ENCODE data around the gene SLC25A42. TPM values are rescaled to one million over a fixed set of nuclear protein-coding genes. Genes with fewer than 3 reads are reported as not detected.
"Not testable (repeated sequence)": the region's sequence is repeated elsewhere in the genome, so short reads cannot be mapped to it uniquely, and the experiment has no call there.

The SLC25A42 gene
- total and polyA plus RNA-seq, 4 donors, result 3.8 to 12.5 (median 9.9) TPM

- H3K4me1 ChIP-seq (ENCODE audit: control insufficient read depth in 1 of 2, insufficient read depth in 2 of 2, low read length in 2 of 2), result no peaks in the 10 kb centered on the region
- H3K27me3 ChIP-seq (ENCODE audit: control insufficient read depth in 1 of 2, insufficient read depth in 2 of 2, low read length in 1 of 2), result no peaks in the 10 kb centered on the region
- DNase-seq, result no peak
- intact Hi-C loops (cut with DNase I), result no loop called here
- H3K4me3 ChIP-seq (ENCODE audit: low read length in 2 of 2), result no peak overlapping the region
- peaks cover 3% of the 10 kb centered on the region for H3K9me3 ChIP-seq (ENCODE audit: control insufficient read depth, low read length)
- no peak overlapping the region for H3K27ac ChIP-seq (ENCODE audit: low read depth in 1 of 2, low read length in 2 of 2)
- ATAC-seq (ENCODE audit: low FRiP score), result no peak
- peaks cover 0 to 1% of the 10 kb centered on the region in 2 donors for H3K36me3 ChIP-seq (ENCODE audit: control insufficient read depth in 1 of 2, insufficient read depth in 2 of 2, low read length in 1 of 2)
- WGBS, 2 donors, result 74 to 92% methylated on average over 3 of the region's 3 CpGs
Observed at GRCh38 chr19:19131989-19132388, 68.2 kb downstream of the SLC25A42 start.

GRCh38 chr19:19132912-19133311 is 69.1 kb downstream of the SLC25A42 start:
- peaks cover 3% of the 10 kb centered on the region for H3K9me3 ChIP-seq (ENCODE audit: control insufficient read depth, low read length)
- H3K4me1 ChIP-seq (ENCODE audit: control insufficient read depth in 1 of 2, insufficient read depth in 2 of 2, low read length in 2 of 2), result no peaks in the 10 kb centered on the region
- no peak overlapping the region for H3K4me3 ChIP-seq (ENCODE audit: low read length in 2 of 2)
- H3K27me3 ChIP-seq (ENCODE audit: control insufficient read depth in 1 of 2, insufficient read depth in 2 of 2, low read length in 1 of 2), result no peaks in the 10 kb centered on the region
- no peak for DNase-seq
- 97% methylated on average over 12 of the region's 12 CpGs for WGBS, 2 donors
- intact Hi-C loops (cut with DNase I), result no loop called here
- H3K36me3 ChIP-seq (ENCODE audit: control insufficient read depth in 1 of 2, insufficient read depth in 2 of 2, low read length in 1 of 2), result peaks cover 0 to 1% of the 10 kb centered on the region in 2 donors
- H3K27ac ChIP-seq (ENCODE audit: low read depth in 1 of 2, low read length in 2 of 2), result no peak overlapping the region
- no peak for ATAC-seq (ENCODE audit: low FRiP score)

- intact Hi-C loops (cut with DNase I), result no loop called here
- H3K4me3 ChIP-seq (ENCODE audit: low read length in 2 of 2), result no peak overlapping the region
- H3K9me3 ChIP-seq (ENCODE audit: control insufficient read depth, low read length), result peaks cover 3% of the 10 kb centered on the region
- no peaks in the 10 kb centered on the region for H3K27me3 ChIP-seq (ENCODE audit: control insufficient read depth in 1 of 2, insufficient read depth in 2 of 2, low read length in 1 of 2)
- peaks cover 0 to 1% of the 10 kb centered on the region in 2 donors for H3K36me3 ChIP-seq (ENCODE audit: control insufficient read depth in 1 of 2, insufficient read depth in 2 of 2, low read length in 1 of 2)
- H3K27ac ChIP-seq (ENCODE audit: low read depth in 1 of 2, low read length in 2 of 2), result no peak overlapping the region
- 90 to 92% methylated on average over 6 of the region's 6 CpGs for WGBS, 2 donors
- ATAC-seq (ENCODE audit: low FRiP score) (no peak), DNase-seq (no peak)
- no peaks in the 10 kb centered on the region for H3K4me1 ChIP-seq (ENCODE audit: control insufficient read depth in 1 of 2, insufficient read depth in 2 of 2, low read length in 2 of 2)
Observed at GRCh38 chr19:19133985-19134384, 70.2 kb downstream of the SLC25A42 start.

GRCh38 chr19:19134687-19135158 is 70.9 kb downstream of the SLC25A42 start:
- H3K4me1 ChIP-seq (ENCODE audit: control insufficient read depth in 1 of 2, insufficient read depth in 2 of 2, low read length in 2 of 2), result no peaks in the 10 kb centered on the region
- H3K27ac ChIP-seq (ENCODE audit: low read depth in 1 of 2, low read length in 2 of 2), result no peak overlapping the region
- DNase-seq (no peak), ATAC-seq (ENCODE audit: low FRiP score) (no peak)
- peaks cover 0 to 1% of the 10 kb centered on the region in 2 donors for H3K36me3 ChIP-seq (ENCODE audit: control insufficient read depth in 1 of 2, insufficient read depth in 2 of 2, low read length in 1 of 2)
- WGBS, 2 donors, result 21 to 26% methylated on average over 21 of the region's 21 CpGs
- peaks cover 3% of the 10 kb centered on the region for H3K9me3 ChIP-seq (ENCODE audit: control insufficient read depth, low read length)
- intact Hi-C loops (cut with DNase I), result loop anchor here (5.0 kb wide), 2 partner anchors 72 to 102 kb away; partner anchors contain the start of genes ARMC6 (in 1 of the 2), SLC25A42 (in 1 of the 2) and SUGP2 (in 1 of the 2)
- no peaks in the 10 kb centered on the region for H3K27me3 ChIP-seq (ENCODE audit: control insufficient read depth in 1 of 2, insufficient read depth in 2 of 2, low read length in 1 of 2)
- no peak overlapping the region for H3K4me3 ChIP-seq (ENCODE audit: low read length in 2 of 2)

- not testable (repeated sequence) for H3K27ac ChIP-seq (ENCODE audit: low read depth in 1 of 2, low read length in 2 of 2); H3K27me3 ChIP-seq (ENCODE audit: control insufficient read depth in 1 of 2, insufficient read depth in 2 of 2, low read length in 1 of 2); H3K4me3 ChIP-seq (ENCODE audit: low read length in 2 of 2); DNase-seq; H3K4me1 ChIP-seq (ENCODE audit: control insufficient read depth in 1 of 2, insufficient read depth in 2 of 2, low read length in 2 of 2); H3K36me3 ChIP-seq (ENCODE audit: control insufficient read depth in 1 of 2, insufficient read depth in 2 of 2, low read length in 1 of 2); ATAC-seq (ENCODE audit: low FRiP score); H3K9me3 ChIP-seq (ENCODE audit: control insufficient read depth, low read length)
- intact Hi-C loops (cut with DNase I), result loop anchor here (5.0 kb wide), 2 partner anchors 73 to 103 kb away; partner anchors contain the start of genes ARMC6 (in 1 of the 2), SLC25A42 (in 1 of the 2) and SUGP2 (in 1 of the 2)
- WGBS, 2 donors, result 81 to 92% methylated on average over 6 of the region's 6 CpGs
Observed at GRCh38 chr19:19135713-19136112, 71.9 kb downstream of the SLC25A42 start.

GRCh38 chr19:19137556-19138108 is 73.8 kb downstream of the SLC25A42 start:
- Histone ChIP-seq H3K4me1 (ENCODE audit: control insufficient read depth in 1 of 2, insufficient read depth in 2 of 2, low read length in 2 of 2) (no peaks in the 10 kb centered on the region), H3K27me3 (ENCODE audit: control insufficient read depth in 1 of 2, insufficient read depth in 2 of 2, low read length in 1 of 2) (no peaks in the 10 kb centered on the region), H3K4me3 (ENCODE audit: low read length in 2 of 2) (peak overlapping the region; percentile 23 to 39), H3K9me3 (ENCODE audit: control insufficient read depth, low read length) (no peaks in the 10 kb centered on the region), H3K27ac (ENCODE audit: low read depth in 1 of 2, low read length in 2 of 2) (no peak overlapping the region), H3K36me3 (ENCODE audit: control insufficient read depth in 1 of 2, insufficient read depth in 2 of 2, low read length in 1 of 2) (no peaks in the 10 kb centered on the region)
- 13 to 16% methylated on average over 25 of the region's 25 CpGs for WGBS, 2 donors
- peak; percentile 1 for ATAC-seq (ENCODE audit: low FRiP score)
- DNase-seq, result no peak
- intact Hi-C loops (cut with DNase I), result loop anchor here (2.0 to 5.0 kb wide), 3 partner anchors 75 to 105 kb away; partner anchors contain the start of genes ARMC6 (in 1 of the 2), SLC25A42 (in 1 of the 2) and SUGP2 (in 1 of the 2)

GRCh38 chr19:19138109-19138981 is 74.6 kb downstream of the SLC25A42 start, which contains the start of gene TMEM161A:
TSS of gene TMEM161A (minus strand) at chr19:19138478. CDS start at chr19:19138428, 50 bp downstream.
- no peaks in the 10 kb centered on the region for H3K4me1 ChIP-seq (ENCODE audit: control insufficient read depth in 1 of 2, insufficient read depth in 2 of 2, low read length in 2 of 2)
- H3K27me3 ChIP-seq (ENCODE audit: control insufficient read depth in 1 of 2, insufficient read depth in 2 of 2, low read length in 1 of 2), result no peaks in the 10 kb centered on the region
- H3K9me3 ChIP-seq (ENCODE audit: control insufficient read depth, low read length), result no peaks in the 10 kb centered on the region
- DNase-seq, result peak; percentile 98
- ATAC-seq (ENCODE audit: low FRiP score), result peak; percentile 98
- intact Hi-C loops (cut with DNase I), result loop anchor here (2.0 to 5.0 kb wide), 3 partner anchors 76 to 106 kb away; partner anchors contain the start of genes ARMC6 (in 1 of the 2), SLC25A42 (in 1 of the 2) and SUGP2 (in 1 of the 2)
- WGBS, 2 donors, result 2% methylated on average over 42 of the region's 42 CpGs
- no peak within 1 kb of the TSS for H3K27ac ChIP-seq (ENCODE audit: low read depth in 1 of 2, low read length in 2 of 2)
- peak within 1 kb of the TSS; percentile 23 to 39 for H3K4me3 ChIP-seq (ENCODE audit: low read length in 2 of 2)
- no peaks in the 10 kb centered on the region for H3K36me3 ChIP-seq (ENCODE audit: control insufficient read depth in 1 of 2, insufficient read depth in 2 of 2, low read length in 1 of 2)

- intact Hi-C loops (cut with DNase I), result loop anchor here (2.0 to 5.0 kb wide), 3 partner anchors 78 to 108 kb away; partner anchors contain the start of genes ARMC6 (in 1 of the 2), SLC25A42 (in 1 of the 2) and SUGP2 (in 1 of the 2)
- Histone ChIP-seq H3K4me3 (ENCODE audit: low read length in 2 of 2) (no peak overlapping the region), H3K4me1 (ENCODE audit: control insufficient read depth in 1 of 2, insufficient read depth in 2 of 2, low read length in 2 of 2) (no peaks in the 10 kb centered on the region), H3K27me3 (ENCODE audit: control insufficient read depth in 1 of 2, insufficient read depth in 2 of 2, low read length in 1 of 2) (no peaks in the 10 kb centered on the region), H3K36me3 (ENCODE audit: control insufficient read depth in 1 of 2, insufficient read depth in 2 of 2, low read length in 1 of 2) (no peaks in the 10 kb centered on the region), H3K9me3 (ENCODE audit: control insufficient read depth, low read length) (no peaks in the 10 kb centered on the region), H3K27ac (ENCODE audit: low read depth in 1 of 2, low read length in 2 of 2) (no peak overlapping the region)
- DNase-seq (no peak), ATAC-seq (ENCODE audit: low FRiP score) (no peak)
- 54% methylated on average over 5 of the region's 5 CpGs for WGBS, 2 donors
Observed at GRCh38 chr19:19139876-19140229, 76.1 kb downstream of the SLC25A42 start.
